ENCODE measurements around the gene CELF3.
A peak's percentile ranks its signal among the peaks of the same experiment; 100 is the strongest.

Gene CELF3

DNA sequence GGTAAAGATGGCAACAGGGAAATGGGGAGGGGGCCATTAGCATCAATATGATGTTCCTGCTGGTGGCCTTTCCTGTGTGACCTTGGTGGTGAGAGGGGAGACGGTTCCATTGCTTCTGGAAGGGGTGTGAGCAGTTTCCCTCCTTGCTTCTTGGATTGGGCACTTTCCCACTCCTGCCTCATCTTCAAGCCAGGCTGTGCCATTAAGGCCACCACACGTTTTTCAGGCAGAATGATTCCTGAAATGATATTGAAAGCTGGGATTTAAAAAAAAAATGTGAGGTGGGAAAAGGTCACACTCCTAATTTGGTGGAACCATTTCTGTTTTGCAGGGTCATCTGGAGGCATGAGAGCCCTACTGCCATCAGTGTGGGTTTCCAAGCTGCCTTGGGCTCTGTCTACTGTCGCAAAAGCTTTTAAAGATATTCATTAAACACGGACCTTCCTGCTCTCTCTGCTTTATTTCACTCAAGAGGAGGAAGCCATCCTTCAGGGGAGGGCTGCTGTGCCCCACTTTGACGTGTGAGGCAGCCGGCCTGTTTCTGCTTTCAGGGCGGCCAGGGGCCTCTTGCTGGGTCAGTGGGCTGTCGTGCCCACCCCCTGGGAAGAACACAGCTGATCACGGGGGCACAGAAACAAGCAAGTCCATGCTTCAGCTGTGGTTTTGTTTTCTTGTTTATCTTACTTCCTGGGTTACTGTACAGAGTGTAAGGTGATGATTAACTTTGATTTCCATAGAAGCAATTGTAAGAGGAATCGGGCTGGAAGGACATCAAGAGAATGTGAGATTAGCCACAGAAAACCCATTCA, 12.8 kb upstream of the CELF3 start:
- no peak overlapping the region for H3K4me3 ChIP-seq (replicated peaks; ENCODE audit: low read depth, low read length)
- no peak for DNase-seq (ENCODE audit: extremely low read depth, low read depth)
- TF ChIP-seq CTCF (IDR thresholded peaks at IDR 0.05; ENCODE audit: low read depth, low read length, missing control alignments), result no peak

- no peak for TF ChIP-seq CTCF (IDR thresholded peaks at IDR 0.05; ENCODE audit: low read depth, low read length, missing control alignments)
- no peak overlapping the region for H3K4me3 ChIP-seq (replicated peaks; ENCODE audit: low read depth, low read length)
- no peak for DNase-seq (ENCODE audit: extremely low read depth, low read depth)
Measured at GRCh38 chr1:151728151-151729054, 11.8 kb upstream of the CELF3 start.

DNA sequence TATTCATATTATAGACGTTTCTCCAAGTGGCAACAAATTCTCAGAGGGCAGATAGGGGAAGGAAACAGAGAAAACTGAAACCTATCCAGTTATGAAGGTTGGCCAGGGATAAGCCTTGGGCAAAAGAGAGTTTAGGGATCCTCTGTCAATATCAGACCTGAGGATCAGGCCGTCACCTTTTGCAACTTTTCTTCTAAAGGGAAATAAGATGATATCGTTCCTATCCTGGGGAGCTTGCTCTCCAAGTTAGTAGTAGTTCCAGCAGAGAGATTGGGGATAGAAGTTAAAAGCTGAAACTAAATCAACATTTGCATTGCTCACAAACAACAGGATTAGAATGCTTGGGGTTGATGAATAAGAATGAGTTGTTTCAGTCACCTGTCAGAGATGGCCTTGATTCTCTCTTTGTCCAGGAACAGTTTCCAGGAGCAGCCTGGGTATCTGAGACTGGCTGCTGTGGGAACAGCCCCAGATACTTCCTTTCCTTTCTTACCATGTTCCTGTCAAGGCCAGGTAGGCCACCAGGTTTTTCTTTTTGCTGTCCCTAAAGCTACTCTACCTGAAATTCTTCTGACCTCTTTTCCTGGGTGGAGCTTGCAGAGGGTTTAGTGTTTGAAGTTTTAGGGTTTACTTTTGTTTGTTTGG, 7.2 kb upstream of the CELF3 start:
- no peak for DNase-seq (ENCODE audit: extremely low read depth, low read depth)
- no peak for TF ChIP-seq CTCF (IDR thresholded peaks at IDR 0.05; ENCODE audit: low read depth, low read length, missing control alignments)
- H3K4me3 ChIP-seq (replicated peaks; ENCODE audit: low read depth, low read length), result no peak overlapping the region

- TF ChIP-seq CTCF (IDR thresholded peaks at IDR 0.05; ENCODE audit: low read depth, low read length, missing control alignments), result no peak
- peak overlapping the region; percentile 40 for H3K4me3 ChIP-seq (replicated peaks; ENCODE audit: low read depth, low read length)
- no peak for DNase-seq (ENCODE audit: extremely low read depth, low read depth)
Measured at GRCh38 chr1:151721788-151722510, 5.3 kb upstream of the CELF3 start.

DNA sequence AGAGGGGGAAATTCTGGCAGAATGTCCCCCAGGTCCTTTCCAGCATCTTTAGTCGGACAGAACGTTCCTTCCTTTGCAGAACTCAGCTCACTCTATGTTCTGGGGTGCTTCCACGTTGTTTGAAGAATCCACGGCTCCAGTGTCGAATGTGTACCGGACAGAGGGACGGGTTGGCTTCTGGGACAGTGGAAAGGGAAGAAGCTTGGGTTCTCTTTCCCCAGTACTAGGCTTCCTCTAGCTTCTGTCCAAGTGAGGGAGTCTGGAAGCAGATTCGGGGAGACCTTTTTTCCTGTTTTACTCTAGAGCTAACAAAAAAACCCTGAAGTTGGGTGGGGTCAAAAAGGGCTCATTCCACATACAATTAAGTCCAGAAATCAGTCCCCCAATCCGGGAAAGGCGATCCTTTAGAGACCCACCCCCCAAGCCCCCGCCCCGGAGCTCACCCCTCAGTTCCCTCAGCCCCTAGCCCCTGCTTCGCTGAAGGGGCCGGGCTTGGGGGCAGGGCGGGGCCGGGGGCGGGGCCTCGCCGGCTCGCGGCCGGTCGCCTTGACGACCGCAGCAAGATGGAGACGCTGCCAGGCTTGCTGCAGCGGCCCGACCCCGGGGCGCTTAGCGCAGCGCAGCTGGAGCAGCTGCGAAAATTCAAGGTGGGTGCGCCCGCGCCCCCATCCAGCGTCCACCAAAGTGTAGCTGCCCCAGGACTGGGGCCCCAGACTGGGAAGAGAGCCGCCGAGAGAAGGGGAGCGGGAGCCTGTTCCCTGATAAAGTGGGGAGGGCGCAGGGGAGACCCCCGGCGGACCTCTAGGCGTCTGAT, 4.6 kb upstream of the CELF3 start, which contains the start of gene RIIAD1:
Gene RIIAD1, plus strand, starts transcription at position 549 of the 814 bp plus-strand sequence. Its CDS starts 15 bp downstream, at position 564.
- DNase-seq (ENCODE audit: extremely low read depth, low read depth), result no peak
- TF ChIP-seq CTCF (IDR thresholded peaks at IDR 0.05; ENCODE audit: low read depth, low read length, missing control alignments), result peak; percentile 32
- peak within 1 kb of the TSS; percentile 40 for H3K4me3 ChIP-seq (replicated peaks; ENCODE audit: low read depth, low read length)

Measured in HFF-Myc (cell line).